GM12878 (cell line): ENCODE measurements around the gene SRPK2. TPM values are rescaled to one million over a fixed set of nuclear protein-coding genes. Genes with fewer than 3 reads are reported as not detected.

Experiments
- ATAC-seq: fragments of 200-7000 bp; cut with Tn5 transposase; 3 replicates; pipeline ENCODE4 v1.9.1; 2020; ENCODE audit warnings: mild to moderate bottlenecking, moderate library complexity
- BruUV-seq: library from RNA; stranded (reverse); fragments of 400-500 nt; replicated peaks from 2 replicates; lab custom pipeline; 2021; lab: Mats Ljungman, UMichigan
- CTCF ChIA-PET: fragments of 300-600 bp; sonication (Branson Sonifier 250); formaldehyde crosslinking; extraction: SDS; loops from one replicate; lab custom pipeline; 2021; ENCODE audit warnings: inconsistent platforms; lab: Yijun Ruan, JAX
- POLR2A ChIA-PET: fragments of 350-600 bp; formaldehyde crosslinking; extraction: SDS; loops from one replicate; lab custom pipeline; 2021; ENCODE audit warnings: inconsistent platforms; lab: Charles Lee
- RAD21 ChIA-PET: fragments of 300-600 bp; sonication (Branson Sonifier 250); formaldehyde crosslinking; loops from one replicate; lab custom pipeline; 2023; ENCODE audit warnings: antibody characterized with exemption; ENCODE audit not compliant: unreplicated experiment; lab: Charles Lee
- SMC1A ChIA-PET: fragments of 300-600 bp; sonication (Branson Sonifier 250); formaldehyde crosslinking; loops from one replicate; lab custom pipeline; 2023; ENCODE audit not compliant: unreplicated experiment, uncharacterized antibody; lab: Charles Lee
- DNase-seq: peaks from one replicate; pipeline ENCODE4 v3.0.0-alpha.2; 2011; ENCODE audit warnings: low read depth, low spot score
- FAIRE-seq: peaks from 3 replicates; lab custom pipeline; 2011; peaks lifted over from hg19 to GRCh38; lab: Jason Lieb, UNC
- H2AFZ ChIP-seq: 2 replicates; pipeline ENCODE4 v1.6.0; 2011; ENCODE audit warnings: low read depth, low read length, control low read depth; ENCODE audit not compliant: control insufficient read depth
- H3K27ac ChIP-seq: 2 replicates; pipeline ENCODE4 v1.5.1; 2011; ENCODE audit warnings: control low read depth; ENCODE audit not compliant: control insufficient read depth, insufficient read depth
- H3K27me3 ChIP-seq, 2 experiments: replicated peaks in 1 of 2; 2 replicates each; pipeline versions ENCODE4 v1.6.0 to v1.6.1; 2011; ENCODE audit warnings: low read length in 1 of 2; ENCODE audit not compliant: control insufficient read depth in 2 of 2, insufficient read depth in 2 of 2
- H3K36me3 ChIP-seq, 2 experiments: 2 replicates each; pipeline ENCODE4 v1.5.1; 2011; ENCODE audit warnings: low read length in 1 of 2; ENCODE audit not compliant: control insufficient read depth in 2 of 2, insufficient read depth in 2 of 2
- H3K4me1 ChIP-seq: 2 replicates; pipeline ENCODE4 v1.6.1; 2011; ENCODE audit warnings: mild to moderate bottlenecking, low read length, moderate library complexity, mixed read lengths; ENCODE audit not compliant: control insufficient read depth, insufficient read depth
- H3K4me2 ChIP-seq: 2 replicates; pipeline ENCODE4 v1.6.0; 2011; ENCODE audit warnings: control low read depth; ENCODE audit not compliant: control insufficient read depth, insufficient read depth
- H3K4me3 ChIP-seq: fragments of 200-600 bp; sonication (generic); 2 replicates; pipeline ENCODE4 v1.5.1; 2016
- H3K79me2 ChIP-seq: 2 replicates; pipeline ENCODE4 v1.6.0; 2011; ENCODE audit warnings: low read length; ENCODE audit not compliant: control insufficient read depth, insufficient read depth
- H3K9ac ChIP-seq: 2 replicates; pipeline ENCODE4 v1.8.0; 2011; ENCODE audit warnings: low read length, control low read depth, mixed read lengths; ENCODE audit not compliant: control insufficient read depth, insufficient read depth
- H3K9me3 ChIP-seq: replicated peaks from 3 replicates; pipeline ENCODE4 v1.5.1; 2011; ENCODE audit warnings: mild to moderate bottlenecking, low read length; ENCODE audit not compliant: control insufficient read depth, insufficient read depth
- H4K20me1 ChIP-seq: 2 replicates; pipeline ENCODE4 v1.6.0; 2011; ENCODE audit not compliant: control insufficient read depth, insufficient read depth
- DPF2 ChIP-seq: fragments of 450-650 bp; IDR thresholded peaks from 2 replicates; pipeline ENCODE4 v1.6.1; 2017; ENCODE audit warnings: mild to moderate bottlenecking
- E4F1 ChIP-seq: fragments of 450-650 bp; IDR thresholded peaks from 2 replicates; pipeline ENCODE4 v1.6.1; 2018; ENCODE audit warnings: borderline replicate concordance, mild to moderate bottlenecking; ENCODE audit not compliant: partially characterized antibody
- EP300 ChIP-seq, 2 experiments: fragments of 150-350 bp in 1 of 2; IDR thresholded peaks; 2 replicates each; pipeline ENCODE4 v1.6.1; 2011 to 2012; ENCODE audit warnings: low read depth in 2 of 2, low read length in 2 of 2, borderline replicate concordance in 1 of 2, improper control_type of control experiment in 1 of 2, inconsistent platforms in 1 of 2; ENCODE audit not compliant: control insufficient read depth in 1 of 2
- EZH2 ChIP-seq: IDR thresholded peaks from 2 replicates; pipeline ENCODE4 v1.6.1; 2012; ENCODE audit warnings: low read depth, mild to moderate bottlenecking, control low read depth, inconsistent platforms, low read length, borderline replicate concordance; ENCODE audit not compliant: control insufficient read depth
- FOXK2 ChIP-seq: fragments of 450-650 bp; IDR thresholded peaks from 2 replicates; pipeline ENCODE4 v1.6.1; 2017; ENCODE audit warnings: mild to moderate bottlenecking, moderate library complexity
- GATAD2B ChIP-seq: fragments of 450-650 bp; conservative IDR thresholded peaks from 2 replicates; pipeline ENCODE4 v1.6.1; 2017; ENCODE audit warnings: low read depth, mild to moderate bottlenecking, moderate library complexity
- HDAC2 ChIP-seq: fragments of 200-600 bp; sonication (generic); IDR thresholded peaks from 2 replicates; pipeline ENCODE4 v1.6.1; 2017
- IRF4 ChIP-seq: IDR thresholded peaks from 2 replicates; pipeline ENCODE4 v1.6.1; 2011; ENCODE audit warnings: low read depth, low read length
- KLF5 ChIP-seq: fragments of 450-650 bp; IDR thresholded peaks from 2 replicates; pipeline ENCODE4 v1.6.1; 2014; ENCODE audit warnings: mild to moderate bottlenecking; ENCODE audit not compliant: partially characterized antibody
- MEF2B ChIP-seq: fragments of 450-650 bp; IDR thresholded peaks from 2 replicates; pipeline ENCODE4 v1.6.1; 2018; ENCODE audit warnings: mild to moderate bottlenecking, moderate library complexity; ENCODE audit not compliant: partially characterized antibody, poor library complexity, severe bottlenecking
- NFYA ChIP-seq: IDR thresholded peaks from 2 replicates; pipeline ENCODE4 v1.6.1; 2011; ENCODE audit warnings: low read depth, mild to moderate bottlenecking, low read length, improper control_type of control experiment, borderline replicate concordance
- PML ChIP-seq: IDR thresholded peaks from 2 replicates; pipeline ENCODE4 v1.6.1; 2012; ENCODE audit warnings: low read length, inconsistent platforms
- REST ChIP-seq: IDR thresholded peaks from 2 replicates; pipeline ENCODE4 v1.6.1; 2012; ENCODE audit warnings: mild to moderate bottlenecking, low read depth, low read length
- SREBF2 ChIP-seq: IDR thresholded peaks from 2 replicates; pipeline ENCODE4 v1.6.1; 2012; ENCODE audit warnings: mild to moderate bottlenecking, low read length
- ZBTB11 ChIP-seq: fragments of 450-650 bp; formaldehyde crosslinking; IDR thresholded peaks from 2 replicates; pipeline ENCODE4 v1.5.0; 2022; ENCODE audit warnings: mild to moderate bottlenecking, missing genetic modification characterization
- ZSCAN29 ChIP-seq: fragments of 450-650 bp; IDR thresholded peaks from 2 replicates; pipeline ENCODE4 v1.6.1; 2017; ENCODE audit warnings: mild to moderate bottlenecking, moderate library complexity
- WGBS: methylation state at CpG from one replicate; pipeline ENCODE4 v1.1.6; 2016; ENCODE audit warnings: low lambda C conversion rate; ENCODE audit not compliant: insufficient replicate concordance, insufficient coverage; ENCODE audit errors: missing lambda C conversion rate; 5-methylcytosine and 5-hydroxymethylcytosine counted together
- in situ Hi-C: fragments of 300-500 bp; cut with MboI; formaldehyde crosslinking; loops from 9 replicates; pipeline ENCODE4 v1.14.3; 2018; ENCODE audit warnings: mixed read lengths
- intact Hi-C: fragments of 100-400 bp; cut with micrococcal nuclease; formaldehyde crosslinking; loops from one replicate; pipeline ENCODE4 v1.14.2; 2022; ENCODE audit not compliant: unreplicated experiment
- polyA plus RNA-seq, 11 experiments: library from polyadenylated mRNA; depleted of rRNA in 4 of 11; unstranded in 6 of 11; stranded (reverse) in 5 of 11; fragments of >200 nt; fragmentation: Nextera tagmentation in 4 of 11; fragmentation: Illumina TruSeq in 1 of 11; extraction: Ambion mirVana in 4 of 11; extraction: Trizol in 1 of 11; gene quantifications; 1 replicate in 1 of 11; 2 replicates in 10 of 11; pipeline versions ENCODE4 v1.2.1 to v1.2.3, GENCODE V29; 2011 to 2016; ENCODE audit warnings: inconsistent platforms in 2 of 11, missing spikeins in 2 of 11, low read depth in 1 of 11
- total RNA-seq, 4 experiments: library from RNA; depleted of rRNA in 3 of 4; stranded (reverse); fragments of >200 nt in 3 of 4; fragmentation: Illumina TruSeq in 1 of 4; extraction: Trizol in 1 of 4; gene quantifications; 2 replicates each; pipeline versions ENCODE4 v1.2.1 to v1.2.3, GENCODE V29; 2013 to 2021

SRPK2 gene
- total and polyA plus RNA-seq, 10 of the 15 experiments (the other 5 are each of a cell fraction or from before 2014, with no cell fraction given), result 13.2 to 32.8 (median 24.5) TPM

GRCh38 chr7:105396566-105396965, 7.8 kb upstream of the SRPK2 start:
- FAIRE-seq, result no peak
- Histone ChIP-seq H3K9ac (no peak overlapping the region), H2AFZ (no peak overlapping the region), H3K27ac (no peak overlapping the region), H3K27me3 (no peaks in the 10 kb centered on the region), H3K4me1 (no peaks in the 10 kb centered on the region), H3K4me3 (no peak overlapping the region), H4K20me1 (no peaks in the 10 kb centered on the region), H3K9me3 (no peaks in the 10 kb centered on the region), H3K4me2 (no peak overlapping the region), H3K79me2 (no peaks in the 10 kb centered on the region), H3K36me3 (no peaks in the 10 kb centered on the region)
- no peak for ATAC-seq
- WGBS, result 90% methylated on average over 3 of the region's 3 CpGs
- CTCF ChIA-PET, result interaction anchor here (0.6 to 1.4 kb wide), 2 partner anchors 33 to 358 kb away, joined by 3 read pairs; no protein-coding TSS in a partner anchor
- DNase-seq, result no peak
- in situ Hi-C loops, result no loop called here
- POLR2A ChIA-PET, result no interaction called here
- RAD21 ChIA-PET, result no interaction called here
- intact Hi-C loops, result no loop called here
- SMC1A ChIA-PET, result interaction anchor here (0.6 kb wide), 1 partner anchor 283 kb away, joined by 3 read pairs; no protein-coding TSS in a partner anchor
- no TSS peak for BruUV-seq
- no peak for TF ChIP-seq HDAC2
- no peak for TF ChIP-seq MEF2B
- TF ChIP-seq ZSCAN29, result no peak
- no peak for TF ChIP-seq EZH2
- no peak for TF ChIP-seq SREBF2
- no peak for TF ChIP-seq DPF2
- TF ChIP-seq REST, result no peak
- no peak for TF ChIP-seq EP300 (IDR thresholded peaks at IDR 0.05; ENCODE audit: borderline replicate concordance in 1 of 2, control insufficient read depth in 1 of 2, low read depth in 2 of 2, low read length in 2 of 2)
- TF ChIP-seq ZBTB11 (CRISPR knock-in tag), result no peak
- TF ChIP-seq E4F1, result no peak
- TF ChIP-seq FOXK2, result no peak
- TF ChIP-seq KLF5, result no peak
- TF ChIP-seq IRF4, result no peak
- no peak for TF ChIP-seq PML
- TF ChIP-seq NFYA, result no peak
- TF ChIP-seq GATAD2B, result no peak
